NCI-H446 (cell line): ENCODE results near the gene CATSPERD.
"Not testable (repeated sequence)": the region's sequence is repeated elsewhere in the genome, so short reads cannot be mapped to it uniquely, and the experiment has no call there.

Experiments used
- DNase-seq, 2 experiments: peaks; one replicate each; lab custom pipeline; 2025; lab: John Stamatoyannopoulos, UW

The CATSPERD gene

DNA sequence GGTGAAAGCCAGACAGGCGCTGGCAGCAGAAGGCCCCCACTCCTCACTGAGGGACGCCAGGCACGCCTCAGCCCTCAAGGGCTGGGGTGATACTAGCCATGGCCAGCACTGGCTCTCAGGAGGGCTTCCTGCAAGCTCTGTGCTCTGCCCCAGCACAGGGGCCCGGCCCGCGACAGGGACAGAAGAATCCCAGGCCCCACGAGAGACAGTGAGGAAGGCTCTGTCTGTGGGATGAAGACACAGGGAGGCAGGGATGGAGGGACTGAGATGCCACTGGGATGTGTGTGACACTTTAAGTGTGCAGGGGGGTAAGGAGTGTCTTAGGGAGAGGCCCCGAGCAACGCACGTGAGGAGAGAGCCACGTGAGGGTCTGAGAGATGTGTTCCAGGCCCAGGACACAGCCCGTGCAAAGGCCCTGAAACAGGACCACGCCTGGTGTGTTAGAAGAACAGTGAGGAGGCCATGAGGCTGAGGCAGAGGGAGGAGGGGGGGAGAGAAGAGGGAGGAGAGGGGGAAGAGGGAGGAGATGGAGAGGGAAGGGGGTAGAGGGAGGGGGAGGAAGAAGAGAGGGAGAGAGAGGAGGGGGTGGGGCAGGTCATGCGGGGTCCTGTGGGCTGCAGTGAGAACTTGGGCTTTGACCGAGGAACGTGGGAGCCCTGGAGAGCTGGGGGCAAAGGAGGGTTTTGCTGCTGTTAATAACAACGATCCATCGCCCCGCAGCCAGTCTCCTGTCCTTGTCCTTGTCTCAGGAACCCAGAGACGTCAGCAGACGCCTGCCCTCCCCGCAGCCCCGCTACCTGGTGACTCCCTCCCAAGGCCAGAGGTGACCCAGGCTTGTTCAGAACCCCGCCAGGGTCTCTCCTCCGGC lies 23.2 kb upstream of the CATSPERD start:
- no peak for DNase-seq

DNA sequence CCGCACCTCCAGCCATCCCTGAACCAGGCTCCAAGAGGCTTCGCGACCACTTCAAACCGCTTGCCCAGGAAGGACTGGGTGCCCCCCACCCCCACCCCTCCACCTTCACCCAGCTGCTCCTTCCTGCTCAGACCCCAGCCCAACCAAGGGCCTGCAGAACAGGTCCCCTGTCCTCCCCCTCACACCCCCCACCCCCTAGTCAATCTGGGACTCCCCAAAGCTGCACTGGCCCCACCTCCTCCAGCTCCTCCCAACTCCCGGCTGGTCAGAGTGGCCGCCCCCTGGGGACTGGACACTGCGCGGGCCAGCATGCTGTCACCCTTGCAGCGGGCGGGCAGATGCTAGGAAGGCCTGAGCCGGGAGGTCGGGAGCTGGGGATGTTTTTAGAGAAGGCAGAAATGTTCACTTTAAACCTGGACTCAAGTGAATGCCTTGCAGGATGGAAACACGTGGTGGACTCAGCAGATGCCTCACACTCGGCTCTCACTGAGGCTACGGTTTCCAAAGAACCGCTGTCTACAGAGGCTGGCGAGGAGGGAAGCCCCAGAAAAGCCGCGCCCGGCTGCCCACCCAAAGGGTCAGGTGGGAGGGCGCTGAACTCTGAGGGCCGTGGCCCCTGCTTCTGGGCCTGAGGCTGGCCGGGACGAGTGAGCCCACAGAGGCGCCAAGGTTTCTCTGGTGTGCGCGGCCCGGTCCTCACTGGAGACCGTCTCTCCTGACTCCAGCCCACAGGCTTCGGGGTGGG lies 22.4 kb upstream of the CATSPERD start:
- DNase-seq: no peak

DNA sequence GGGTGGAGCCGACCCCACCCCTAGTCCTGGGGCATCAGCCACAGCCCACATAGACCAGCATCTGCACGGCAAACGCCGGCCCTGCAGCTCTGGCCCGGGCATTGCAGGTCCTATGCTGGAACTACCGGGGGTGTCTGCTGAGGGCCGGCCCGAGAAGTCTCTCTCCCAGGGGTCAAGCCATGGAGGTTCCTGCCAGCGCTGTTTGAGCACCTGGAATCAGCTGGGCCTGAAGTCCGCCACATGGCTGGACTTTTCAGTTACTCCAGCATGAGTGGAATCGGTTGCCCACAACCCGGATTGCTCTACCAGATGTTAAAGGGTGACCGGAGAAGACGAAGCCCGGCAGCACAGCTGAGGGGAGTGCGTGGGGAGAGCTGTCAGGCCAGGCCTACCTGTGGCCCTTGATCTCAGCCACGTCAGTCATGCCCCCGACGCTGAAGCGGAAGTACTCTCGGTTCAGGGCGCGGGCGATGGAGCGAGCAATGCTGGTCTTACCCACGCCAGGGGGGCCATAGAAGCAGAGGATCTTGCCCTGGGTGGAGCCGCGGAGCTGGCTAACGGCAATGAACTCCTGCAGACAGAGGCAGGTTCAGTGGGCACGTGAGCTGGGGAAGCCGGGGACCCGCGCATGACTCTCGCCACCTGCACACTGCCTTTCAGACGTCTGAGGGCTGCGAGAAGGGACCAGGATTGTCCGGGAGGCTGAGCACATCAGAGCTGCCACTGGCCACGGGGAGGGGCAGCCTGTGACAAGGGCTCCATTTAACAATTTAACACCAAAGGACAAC lies 21.6 kb upstream of the CATSPERD start:
- no peak for DNase-seq

DNA sequence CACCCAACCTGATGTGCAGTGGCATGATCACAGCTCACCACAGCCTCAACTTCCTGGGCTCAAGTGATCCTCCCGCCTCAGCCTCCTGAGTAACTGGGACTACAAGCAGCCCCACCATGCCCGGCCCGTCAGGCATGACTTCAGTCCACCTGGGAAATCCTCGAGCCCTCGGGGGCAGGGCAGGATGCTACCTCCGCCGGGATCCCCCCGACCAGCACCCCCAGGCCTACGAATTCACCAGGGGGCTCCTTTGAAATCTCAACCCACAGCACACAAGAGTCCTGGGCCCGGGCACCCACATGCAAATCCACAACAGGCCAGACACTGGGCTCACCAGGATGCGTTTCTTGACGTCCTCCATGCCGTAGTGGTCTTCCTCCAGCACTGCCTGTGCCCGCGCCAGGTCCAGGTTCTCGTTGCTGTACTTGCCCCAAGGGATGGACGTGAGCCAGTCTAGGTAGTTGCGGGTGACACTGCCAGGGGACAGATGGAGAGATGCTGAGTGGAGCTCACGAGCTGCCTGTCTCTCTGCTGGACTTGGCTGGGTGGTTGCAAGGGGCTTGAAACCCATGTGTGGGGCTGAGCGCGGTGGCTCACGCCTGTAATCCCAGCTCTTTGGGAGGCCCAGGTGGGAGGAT lies 19.9 kb upstream of the CATSPERD start:
- DNase-seq: no peak

DNA sequence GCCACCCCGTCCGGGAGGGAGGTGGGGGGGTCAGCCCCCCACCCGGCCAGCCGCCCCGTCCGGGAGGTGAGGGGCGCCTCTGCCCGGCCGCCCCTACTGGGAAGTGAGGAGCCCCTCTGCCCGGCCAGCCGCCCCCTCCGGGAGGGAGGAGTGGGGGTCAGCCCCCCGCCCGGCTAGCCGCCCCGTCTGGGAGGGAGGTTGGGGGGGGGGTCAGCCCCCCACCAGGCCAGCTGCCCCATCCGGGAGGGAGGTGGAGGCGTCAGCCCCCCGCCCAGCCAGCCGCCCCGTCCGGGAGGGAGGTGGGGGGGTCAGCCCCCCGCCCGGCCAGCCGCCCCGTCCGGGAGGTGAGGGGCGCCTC lies 18.4 kb upstream of the CATSPERD start:
- not testable (repeated sequence) for DNase-seq

DNA sequence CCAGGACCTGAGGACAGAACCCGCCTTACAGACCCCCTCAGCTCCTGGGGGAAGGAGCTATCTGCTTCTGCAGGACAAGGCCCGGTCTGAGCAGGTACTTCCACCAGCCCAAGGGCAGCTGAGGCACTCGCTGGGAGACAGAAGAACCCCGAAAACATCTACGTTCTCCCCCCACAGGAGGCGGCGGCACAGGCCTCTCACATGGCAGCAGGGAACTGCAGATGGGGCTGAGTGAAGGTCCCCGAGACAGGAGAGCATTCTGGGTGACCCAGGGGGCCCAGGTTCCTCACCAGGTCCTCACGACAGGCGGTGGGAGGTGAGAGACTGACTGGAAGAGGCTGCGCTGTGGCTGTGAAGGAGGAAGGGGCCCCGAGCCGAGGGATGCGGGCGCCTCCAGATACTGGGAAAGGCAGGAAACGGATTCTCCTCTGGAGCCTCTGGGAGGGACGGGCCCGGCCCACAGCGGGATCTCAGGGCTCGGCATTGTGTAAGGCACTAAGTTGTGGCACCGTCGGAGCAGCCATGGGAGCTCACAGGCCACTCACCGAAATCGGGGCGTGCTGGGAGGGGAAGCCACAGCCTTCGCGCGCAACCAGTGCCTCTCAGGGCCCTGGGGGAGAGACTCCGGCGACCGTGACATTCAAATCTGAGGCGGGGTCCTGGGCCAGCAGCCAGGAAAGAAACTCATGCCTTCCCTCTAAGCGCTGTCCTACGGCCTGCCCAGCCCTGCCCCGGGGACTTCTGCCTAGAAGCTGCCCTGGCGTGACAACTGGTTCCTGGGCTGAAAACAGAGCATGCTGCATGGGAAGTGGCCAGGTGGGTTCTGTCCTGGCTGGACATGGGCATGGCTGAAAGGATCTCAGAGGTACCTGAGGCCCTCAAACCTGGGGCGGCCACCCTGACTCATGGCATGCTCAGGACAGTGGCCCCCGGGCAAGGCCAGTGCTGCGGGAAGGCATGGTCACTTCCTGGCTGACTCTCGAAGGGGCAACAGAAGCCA lies 16.3 kb upstream of the CATSPERD start:
- no peak for DNase-seq

DNA sequence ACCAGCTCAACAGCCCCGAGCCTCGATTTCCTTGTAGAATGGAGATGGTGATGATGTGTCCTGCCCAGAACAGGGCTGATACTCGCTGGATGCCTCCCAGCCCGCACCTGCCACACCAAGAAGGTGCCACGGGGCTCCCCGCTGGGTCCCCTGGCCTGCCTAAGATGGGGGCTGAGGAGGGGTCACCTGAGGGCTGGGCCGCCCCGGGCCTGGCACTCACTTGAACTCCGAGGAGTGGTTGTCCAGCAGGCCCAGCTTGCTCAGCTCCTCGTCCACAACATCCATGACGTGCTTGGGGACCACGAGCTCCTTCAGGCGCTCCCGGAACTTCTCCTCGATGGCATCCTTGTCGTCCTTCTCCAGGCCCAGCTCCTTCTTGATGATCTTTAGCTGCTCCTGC lies 14.9 kb upstream of the CATSPERD start:
- DNase-seq: no peak

DNA sequence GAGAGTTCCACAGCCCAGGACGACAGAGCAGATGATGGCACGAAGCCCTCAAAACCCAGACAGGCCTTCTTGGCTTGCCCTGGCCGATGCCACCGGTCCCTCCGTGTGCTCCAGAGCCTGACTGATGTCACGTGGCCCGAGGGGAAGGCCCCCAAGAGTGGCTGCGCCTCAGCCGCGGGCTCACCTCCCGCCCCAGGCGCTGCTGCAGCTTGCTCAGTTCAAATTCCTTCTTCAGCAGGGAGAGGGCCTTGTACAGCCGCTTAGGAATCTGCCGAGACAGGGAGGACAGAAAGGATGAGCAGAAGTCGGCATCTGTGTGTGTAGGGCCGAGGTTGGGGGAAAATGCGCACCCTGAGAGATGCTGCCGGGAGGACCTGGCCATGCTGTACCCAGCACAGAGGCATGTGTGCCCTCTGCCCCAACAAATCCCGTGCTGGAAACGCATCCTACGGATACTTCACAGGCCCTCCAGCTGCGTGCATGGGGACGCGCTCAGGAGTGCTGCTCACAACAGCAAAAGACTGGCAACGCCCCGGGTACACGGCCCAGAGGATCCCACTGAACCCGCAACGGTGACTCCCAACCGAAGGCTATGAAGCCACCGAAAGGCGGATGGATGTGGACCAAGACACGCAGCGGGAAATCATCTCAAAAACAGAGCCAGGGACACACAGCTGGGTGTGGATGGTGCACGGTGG lies 13.4 kb upstream of the CATSPERD start:
- DNase-seq: no peak

DNA sequence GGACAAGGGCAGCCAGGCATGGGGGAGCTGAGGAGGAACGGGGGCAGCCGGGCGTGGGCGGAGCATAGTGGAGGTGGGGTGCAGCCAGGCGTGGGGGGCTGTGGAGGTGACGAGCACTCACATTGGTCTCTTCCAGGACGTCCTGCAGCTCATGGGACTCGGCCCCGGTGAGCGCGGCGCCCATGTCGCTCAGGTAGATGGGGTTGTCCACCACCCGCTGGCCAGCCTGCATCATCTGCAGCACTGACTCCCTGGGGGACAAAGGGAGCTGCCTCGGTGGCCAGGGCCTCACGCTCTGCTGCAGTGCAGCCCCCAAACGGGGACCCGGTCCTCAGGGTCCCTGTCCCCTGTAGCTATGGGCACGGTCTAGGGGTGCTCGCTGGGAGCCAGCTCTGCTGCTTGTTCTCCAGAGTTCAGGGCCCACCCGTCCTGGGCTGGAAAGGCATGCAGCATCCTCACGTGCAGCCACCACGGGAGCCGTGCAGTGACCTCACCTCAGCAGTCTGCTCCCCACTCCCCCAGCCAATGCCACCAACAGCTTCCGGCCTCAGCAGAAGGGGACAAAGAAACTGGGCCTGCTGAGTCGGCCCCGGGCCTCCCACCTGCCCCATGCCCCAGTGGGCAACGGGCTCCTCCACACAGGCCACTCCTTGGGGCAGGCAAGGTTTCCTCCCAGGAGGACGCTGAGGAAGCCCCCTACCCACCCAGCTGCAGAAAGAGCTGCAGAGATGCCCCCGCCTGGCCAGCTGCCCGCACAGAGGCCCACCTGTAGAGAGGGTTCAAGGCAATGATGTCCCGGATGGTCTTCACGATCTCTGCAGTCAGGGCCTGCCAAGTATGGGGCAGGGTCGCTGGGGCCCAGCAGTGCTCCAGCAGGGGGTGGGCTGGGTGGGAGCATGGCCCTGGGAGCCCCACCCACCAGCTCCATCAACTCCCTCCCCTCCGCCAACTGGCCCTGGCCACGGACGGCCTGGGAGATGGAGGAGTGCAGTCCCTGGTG lies 12.6 kb upstream of the CATSPERD start:
- DNase-seq: no peak

DNA sequence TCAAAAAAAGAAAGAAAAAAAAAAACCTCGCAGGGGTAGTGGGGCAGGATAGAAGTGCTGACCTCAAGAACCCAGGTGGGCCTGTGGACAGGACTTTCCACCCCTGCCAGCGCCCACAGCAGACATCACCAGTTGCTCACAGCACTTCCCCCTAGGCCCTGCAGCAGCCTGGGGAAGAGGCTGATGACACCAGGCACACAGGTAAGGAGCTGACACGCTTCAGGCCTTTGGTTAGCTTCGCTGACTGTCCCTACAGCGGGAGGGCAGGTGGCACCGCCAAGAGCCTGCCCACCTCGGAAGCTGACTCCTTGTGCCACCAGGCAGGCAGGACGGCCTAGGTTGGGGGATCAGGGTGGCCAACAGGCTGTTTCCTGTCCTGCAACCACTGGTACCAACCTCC lies 9.4 kb upstream of the CATSPERD start:
- DNase-seq: no peak

DNA sequence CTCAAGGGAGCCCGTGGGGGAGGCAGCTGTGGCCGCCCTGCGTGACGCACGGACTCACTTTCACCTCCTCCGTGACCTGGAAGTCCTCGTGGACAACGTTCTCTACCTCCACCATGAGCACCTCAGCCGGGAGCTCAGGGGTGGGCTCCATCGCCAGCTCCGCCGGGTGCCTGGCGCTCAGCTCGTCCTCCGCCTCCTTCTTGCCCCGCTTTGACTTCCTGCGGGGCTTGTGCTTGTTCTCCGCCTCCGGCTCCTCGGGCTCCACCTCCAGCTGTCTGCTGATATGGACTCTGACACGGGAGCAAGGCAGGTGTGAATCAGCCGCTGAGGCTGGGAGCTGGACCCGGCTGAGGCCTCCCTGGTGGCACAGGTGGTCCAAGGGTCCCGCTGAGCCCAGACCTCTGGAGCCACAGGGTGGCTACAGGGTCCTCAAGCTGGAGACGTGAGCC lies 8.7 kb upstream of the CATSPERD start:
- DNase-seq: no peak

DNA sequence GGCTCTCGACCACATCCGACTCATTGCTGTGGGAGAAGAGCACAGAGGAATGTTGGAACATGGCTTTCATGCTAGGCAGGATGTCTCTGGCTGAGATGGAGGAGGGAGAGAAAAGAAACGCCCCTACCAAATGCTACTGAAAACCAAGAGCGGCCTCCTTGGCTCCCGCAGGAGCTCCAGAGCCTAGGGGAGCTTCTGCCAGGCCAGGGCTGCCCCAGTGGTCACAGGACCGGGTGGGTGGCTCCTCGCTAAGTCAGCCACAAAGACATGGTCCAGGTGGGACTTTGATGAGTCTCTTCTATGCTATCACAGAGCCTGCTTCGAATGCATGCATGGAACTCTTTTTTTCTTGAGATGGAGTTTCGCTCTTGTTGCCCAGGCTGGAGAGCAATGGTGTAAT lies 7.2 kb upstream of the CATSPERD start:
- DNase-seq: no peak

DNA sequence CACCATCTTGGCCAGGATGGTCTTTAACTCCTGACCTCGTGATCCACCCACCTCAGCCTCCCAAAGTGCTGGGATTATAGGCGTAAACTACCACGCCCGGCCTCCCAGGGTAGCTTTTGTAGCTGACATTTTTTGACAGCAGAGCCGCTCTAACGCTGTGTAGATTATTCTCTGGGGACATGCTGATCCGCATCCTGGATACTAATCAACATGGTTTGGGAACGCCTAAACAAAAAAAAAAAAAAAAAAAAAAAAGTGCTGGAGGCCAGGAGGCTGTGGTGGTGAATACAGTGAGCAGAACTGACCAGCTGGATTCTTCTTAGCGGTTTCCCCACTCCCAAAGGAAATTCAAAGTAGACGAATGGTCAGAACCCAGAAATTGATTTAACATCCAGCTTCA lies 5.6 kb upstream of the CATSPERD start:
- no peak for DNase-seq

DNA sequence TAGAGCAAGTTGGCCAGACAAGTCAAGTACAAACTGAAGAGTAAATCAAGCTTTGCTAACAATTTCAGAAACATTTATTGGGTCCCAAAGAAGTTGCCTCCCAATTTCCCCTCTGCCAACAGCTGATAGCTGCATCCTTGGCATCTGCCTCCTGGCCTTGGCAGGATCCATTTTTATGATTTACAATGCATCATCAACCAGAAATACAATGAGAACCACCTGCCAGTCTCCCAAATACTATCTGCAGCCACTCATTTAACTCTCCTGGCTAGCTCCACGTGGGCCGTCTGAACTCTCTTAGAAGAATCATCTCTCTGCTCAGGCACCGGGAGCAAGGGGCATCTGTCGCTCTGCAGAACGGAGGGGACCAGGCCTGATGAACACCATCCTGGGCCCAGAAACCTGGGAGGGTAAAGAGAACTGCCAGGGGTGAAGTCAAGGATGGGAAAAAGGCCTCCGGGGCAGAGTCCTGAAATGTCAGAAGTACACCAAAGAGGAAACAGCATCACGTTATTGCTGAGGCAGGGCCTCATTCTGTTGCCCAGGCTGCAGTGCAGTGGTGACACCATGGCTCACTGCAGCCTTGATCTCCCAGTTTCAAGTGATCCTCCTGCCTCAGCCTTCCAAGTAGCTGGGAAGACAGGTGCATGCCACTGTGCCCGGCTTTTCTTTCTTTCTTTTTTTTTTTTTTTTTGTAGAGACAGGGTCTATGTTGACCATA lies 3.1 kb upstream of the CATSPERD start:
- no peak for DNase-seq

DNA sequence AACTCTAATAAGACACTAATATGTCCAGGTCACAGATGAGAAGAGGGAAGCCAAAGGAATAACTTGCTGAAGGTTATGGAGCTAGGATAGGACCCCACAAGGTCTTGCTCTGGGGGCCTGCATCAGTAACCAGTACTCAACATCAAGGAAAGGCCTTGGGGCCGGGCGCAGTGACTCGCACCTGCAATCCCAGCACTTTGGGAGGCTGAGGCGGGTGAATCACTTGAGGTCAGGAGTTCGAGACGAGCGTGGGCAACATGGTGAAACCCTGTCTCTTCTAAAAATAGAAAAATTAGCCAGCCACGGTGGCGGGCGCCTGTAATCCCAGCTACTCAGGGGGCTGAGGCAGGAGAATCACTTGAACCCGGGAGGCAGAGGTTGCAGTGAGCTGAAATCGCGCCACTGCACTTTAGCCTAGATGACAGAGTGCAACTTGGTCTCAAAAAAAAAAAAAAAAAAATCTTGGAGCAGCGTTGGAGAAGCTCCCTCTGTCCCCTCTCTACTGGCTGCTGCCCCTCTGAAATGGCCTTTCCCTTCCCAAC lies 2.3 kb upstream of the CATSPERD start:
- DNase-seq: no peak

DNA sequence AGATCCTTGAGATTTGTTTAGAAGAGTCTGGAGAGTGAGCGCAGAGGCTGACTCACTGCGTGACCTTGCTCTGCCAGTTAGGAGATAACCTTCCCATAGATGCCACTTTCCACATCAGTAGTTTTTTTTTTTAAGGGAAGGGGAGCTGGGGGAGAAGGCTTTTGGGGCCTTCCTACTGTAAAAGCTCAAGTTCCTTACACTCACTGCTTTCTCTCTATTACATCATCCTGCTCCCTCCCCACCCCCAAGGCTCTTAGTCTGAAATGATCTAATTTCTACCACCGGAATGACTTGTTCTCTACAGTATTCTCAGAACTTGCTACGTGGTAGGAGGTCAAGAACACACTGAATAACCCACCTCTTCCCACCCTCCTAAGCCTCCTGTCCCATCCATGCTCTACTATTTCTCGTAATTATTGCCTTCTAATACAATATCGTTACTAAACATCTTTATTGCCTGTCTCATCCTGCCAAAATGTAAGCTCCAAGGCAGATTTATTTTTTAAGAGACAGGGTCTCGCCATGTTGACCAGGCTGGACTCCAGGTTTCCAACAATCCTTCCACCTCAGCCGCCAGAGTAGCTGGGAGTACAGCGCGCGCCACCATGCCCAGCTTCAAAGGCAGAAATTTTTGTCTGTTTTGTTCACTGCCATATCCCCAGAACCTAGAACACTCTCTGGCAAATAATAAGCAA lies 1.7 kb upstream of the CATSPERD start:
- DNase-seq: peak in 1 of 2 experiments; percentile 21

DNA sequence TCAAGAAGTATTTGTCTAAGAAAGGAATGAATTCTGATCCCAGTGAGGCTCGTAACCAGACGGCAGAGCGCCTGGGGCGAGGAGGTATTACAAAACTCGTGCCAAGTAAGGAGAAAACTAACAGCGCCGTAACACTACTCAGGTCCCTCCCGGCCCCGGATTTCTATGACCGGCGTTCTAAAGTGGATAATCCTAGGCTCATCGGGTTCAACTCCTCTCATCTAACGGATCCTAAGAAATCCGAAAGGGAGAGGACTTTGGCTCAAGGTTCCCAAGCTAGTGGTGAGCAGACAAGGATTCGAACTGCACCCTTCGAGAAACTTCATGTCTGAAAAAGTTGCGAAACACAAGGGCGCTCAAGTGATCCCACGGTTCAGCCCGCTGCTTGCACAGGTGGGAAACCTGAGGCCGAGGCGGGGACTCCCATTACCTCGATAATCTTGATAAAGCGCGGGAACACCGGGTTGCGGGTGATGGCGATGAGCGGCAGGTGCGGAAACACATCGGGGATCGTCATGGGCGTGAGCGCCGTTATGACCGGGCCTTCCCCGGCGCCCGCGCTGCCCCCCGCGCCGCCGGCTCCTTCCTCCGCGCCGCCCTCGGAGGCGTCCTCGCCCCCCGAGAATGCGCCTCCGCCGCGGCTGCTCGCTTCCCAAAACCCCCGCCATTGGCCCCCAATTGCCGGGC lies 1.0 kb upstream of the CATSPERD start:
- no peak for DNase-seq
